Astrocyte of the spinal cord (primary cell): ENCODE results near the gene OR51B5.
A peak's percentile ranks its signal among the peaks of the same experiment; 100 is the strongest.
"Not testable (repeated sequence)": the region's sequence is repeated elsewhere in the genome, so short reads cannot be mapped to it uniquely, and the experiment has no call there.

Source experiments
- DNase-seq: peaks from one replicate; pipeline ENCODE4 v3.0.0; 2011; ENCODE audit warnings: low read depth, low spot score
- H3K4me3 ChIP-seq: 2 replicates; pipeline ENCODE4 v1.5.1; 2011; ENCODE audit warnings: low read depth, mild to moderate bottlenecking, low read length, moderate library complexity
- CTCF ChIP-seq: IDR thresholded peaks from 2 replicates; pipeline ENCODE4 v1.5.1; 2012; ENCODE audit warnings: low read depth, mild to moderate bottlenecking, low read length, inconsistent platforms
- in situ Hi-C: cut with HindIII; loops from 2 replicates; pipeline ENCODE4 v1.10.0; 2017; ENCODE audit warnings: low sequenced_read_pairs

The OR51B5 gene

GRCh38 chr11:5336331-5336730 is 7.0 kb downstream of the OR51B5 start:
- in situ Hi-C loops = no loop called here
- DNase-seq = peak; percentile 9
- no peak for TF ChIP-seq CTCF
- no peak overlapping the region for H3K4me3 ChIP-seq

- DNase-seq = no peak
- in situ Hi-C loops = no loop called here
These were observed 8.2 kb downstream of the OR51B5 start for GRCh38 chr11:5335170-5335569.

GRCh38 chr11:5324197-5324596 is 19.1 kb downstream of the OR51B5 start, which contains the start of gene OR51B2:
OR51B2 (minus strand) TSS chr11:5324297; CDS start chr11:5324297, 0 bp downstream.
- in situ Hi-C loops = no loop called here
- DNase-seq = no peak
- TF ChIP-seq CTCF = no peak
- no peak within 1 kb of the TSS for H3K4me3 ChIP-seq

More at GRCh38 chr11:5335170-5335569, 8.2 kb downstream of the OR51B5 start:
- H3K4me3 ChIP-seq = no peak overlapping the region
- no peak for TF ChIP-seq CTCF

- DNase-seq = no peak
- in situ Hi-C loops = no loop called here
- no peak for TF ChIP-seq CTCF
- H3K4me3 ChIP-seq = no peak overlapping the region
These were observed 26.0 kb downstream of the OR51B5 start for GRCh38 chr11:5317292-5317691.

GRCh38 chr11:5313326-5314023 is 29.8 kb downstream of the OR51B5 start:
- DNase-seq, H3K4me3 ChIP-seq, in situ Hi-C loops: not testable (repeated sequence)

GRCh38 chr11:5310423-5310822 is 32.9 kb downstream of the OR51B5 start:
- H3K4me3 ChIP-seq = no peak overlapping the region
- TF ChIP-seq CTCF = no peak
- no peak for DNase-seq
- in situ Hi-C loops = no loop called here

GRCh38 chr11:5307256-5308019 is 35.9 kb downstream of the OR51B5 start:
- no peak for TF ChIP-seq CTCF
- no peak overlapping the region for H3K4me3 ChIP-seq
- DNase-seq = no peak
- in situ Hi-C loops = no loop called here
